OCI-LY1 (cell line): ENCODE data around the gene CD58.

Experiments
- H2AFZ ChIP-seq: fragments of 200-600 bp; sonication (generic), shearing (Covaris generic); 2 replicates; pipeline ENCODE4 v1.6.0; 2014; ENCODE audit warnings: antibody characterized with exemption, mild to moderate bottlenecking, low read length
- H3F3A ChIP-seq: fragments of 200-600 bp; sonication (generic), shearing (Covaris generic); 2 replicates; pipeline ENCODE4 v1.6.0; 2014; ENCODE audit warnings: mild to moderate bottlenecking, antibody characterized with exemption, low read length, moderate library complexity; ENCODE audit not compliant: insufficient read depth
- H3K27ac ChIP-seq: fragments of 200-600 bp; sonication (generic); 2 replicates; pipeline ENCODE4 v1.5.1; 2014; ENCODE audit warnings: low read length, mixed run types, mild to moderate bottlenecking, low read depth; ENCODE audit not compliant: poor library complexity, severe bottlenecking
- H3K27me3 ChIP-seq: fragments of 200-600 bp; sonication (generic); 2 replicates; pipeline ENCODE4 v1.6.0; 2014; ENCODE audit warnings: antibody characterized with exemption, mild to moderate bottlenecking, low read length, moderate library complexity; ENCODE audit not compliant: insufficient read depth
- H3K36me3 ChIP-seq: fragments of 200-600 bp; sonication (generic); 2 replicates; pipeline ENCODE4 v1.6.1; 2014; ENCODE audit warnings: mild to moderate bottlenecking, antibody characterized with exemption, low read length, moderate library complexity, mixed read lengths; ENCODE audit not compliant: insufficient read depth
- H3K4me1 ChIP-seq: fragments of 200-600 bp; sonication (generic); 2 replicates; pipeline ENCODE4 v1.5.1; 2014; ENCODE audit warnings: mild to moderate bottlenecking, low read length, moderate library complexity; ENCODE audit not compliant: insufficient read depth, severe bottlenecking
- H3K4me2 ChIP-seq: fragments of 200-600 bp; sonication (generic), shearing (Covaris generic); 2 replicates; pipeline ENCODE4 v1.6.1; 2014; ENCODE audit warnings: low read length
- H3K4me3 ChIP-seq: fragments of 200-600 bp; sonication (generic); 2 replicates; pipeline ENCODE4 v1.5.1; 2014; ENCODE audit warnings: low read length, low read depth, mild to moderate bottlenecking, mixed read lengths; ENCODE audit not compliant: poor library complexity, severe bottlenecking
- H3K79me2 ChIP-seq: fragments of 200-600 bp; shearing (Covaris generic); 2 replicates; pipeline ENCODE4 v1.6.1; 2016; ENCODE audit warnings: mixed run types, low read length, mixed read lengths; ENCODE audit not compliant: insufficient read depth
- H3K9ac ChIP-seq: fragments of 200-600 bp; sonication (generic), shearing (Covaris generic); 2 replicates; pipeline ENCODE4 v1.6.1; 2014; ENCODE audit warnings: mild to moderate bottlenecking, low read length, mixed read lengths
- H3K9me2 ChIP-seq: fragments of 200-600 bp; sonication (generic), shearing (Covaris generic); 2 replicates; pipeline ENCODE4 v1.6.1; 2014; ENCODE audit warnings: low read depth, mild to moderate bottlenecking, low read length, mixed read lengths
- H3K9me3 ChIP-seq: fragments of 200-600 bp; shearing (Covaris generic); 2 replicates; pipeline ENCODE4 v1.6.1; 2014; ENCODE audit warnings: low read length, mixed read lengths
- H4K20me1 ChIP-seq: fragments of 200-600 bp; sonication (generic), shearing (Covaris generic); 2 replicates; pipeline ENCODE4 v1.6.0; 2016; ENCODE audit warnings: mild to moderate bottlenecking, low read length; ENCODE audit not compliant: insufficient read depth
- EZH2 ChIP-seq: fragments of 200-600 bp; sonication (generic), shearing (Covaris generic); IDR thresholded peaks from 2 replicates; pipeline ENCODE4 v1.8.0; 2017; ENCODE audit warnings: borderline replicate concordance, mixed run types, mild to moderate bottlenecking, antibody characterized with exemption, low read length, moderate library complexity, mixed read lengths
- TF ChIP-seq, protein P1 (sequence below): fragments of 200-600 bp; sonication (generic), shearing (Covaris generic); IDR thresholded peaks from 2 replicates; pipeline ENCODE4 v1.5.1; 2017; ENCODE audit warnings: mild to moderate bottlenecking, antibody characterized with exemption, low read length, moderate library complexity, mixed read lengths

CD58 gene

DNA sequence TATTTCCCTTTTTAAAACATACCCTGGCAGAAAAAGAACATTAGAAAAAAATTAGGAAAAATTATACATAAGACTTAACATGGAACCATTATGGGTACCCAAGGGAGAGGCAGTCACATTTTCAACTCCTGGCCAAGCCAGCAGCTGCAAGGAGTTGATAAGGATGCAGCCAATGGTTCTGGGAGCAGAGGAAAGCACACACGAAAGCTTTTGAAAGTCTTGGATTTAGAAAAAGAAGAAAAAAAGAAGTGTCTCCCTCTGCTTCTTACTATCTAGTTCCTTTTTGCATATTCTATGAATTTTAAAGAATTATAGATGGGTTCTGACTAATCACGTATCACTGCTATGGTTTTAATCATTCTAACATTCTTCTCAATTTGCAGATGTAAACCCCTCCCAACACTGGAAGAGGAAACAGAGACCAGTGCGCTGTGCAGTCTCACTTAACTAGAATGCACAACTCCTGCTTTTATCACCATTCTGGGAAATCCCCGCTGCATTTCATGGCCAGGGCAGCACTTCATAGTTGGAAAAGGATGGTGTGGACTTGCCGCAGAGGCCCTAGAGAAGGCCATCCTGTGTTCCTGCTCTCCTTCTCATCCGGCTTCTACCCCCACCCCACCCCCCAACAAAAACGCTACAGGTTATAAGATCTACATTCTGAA lies 2.7 kb upstream of the CD58 start:
- Histone ChIP-seq H3K9ac (no peak overlapping the region), H3K9me3 (no peaks in the 10 kb centered on the region), H3K36me3 (no peaks in the 10 kb centered on the region), H3K27ac (no peak overlapping the region), H3K27me3 (no peaks in the 10 kb centered on the region), H3K4me3 (no peak overlapping the region), H2AFZ (no peak overlapping the region), H3K4me2 (no peak overlapping the region), H3F3A (no peaks in the 10 kb centered on the region), H3K4me1 (peaks cover 9% of the 10 kb centered on the region), H3K9me2 (no peaks in the 10 kb centered on the region), H4K20me1 (no peaks in the 10 kb centered on the region), H3K79me2 (no peaks in the 10 kb centered on the region)
- no peak for TF ChIP-seq EZH2
- TF ChIP-seq, protein P1, sequence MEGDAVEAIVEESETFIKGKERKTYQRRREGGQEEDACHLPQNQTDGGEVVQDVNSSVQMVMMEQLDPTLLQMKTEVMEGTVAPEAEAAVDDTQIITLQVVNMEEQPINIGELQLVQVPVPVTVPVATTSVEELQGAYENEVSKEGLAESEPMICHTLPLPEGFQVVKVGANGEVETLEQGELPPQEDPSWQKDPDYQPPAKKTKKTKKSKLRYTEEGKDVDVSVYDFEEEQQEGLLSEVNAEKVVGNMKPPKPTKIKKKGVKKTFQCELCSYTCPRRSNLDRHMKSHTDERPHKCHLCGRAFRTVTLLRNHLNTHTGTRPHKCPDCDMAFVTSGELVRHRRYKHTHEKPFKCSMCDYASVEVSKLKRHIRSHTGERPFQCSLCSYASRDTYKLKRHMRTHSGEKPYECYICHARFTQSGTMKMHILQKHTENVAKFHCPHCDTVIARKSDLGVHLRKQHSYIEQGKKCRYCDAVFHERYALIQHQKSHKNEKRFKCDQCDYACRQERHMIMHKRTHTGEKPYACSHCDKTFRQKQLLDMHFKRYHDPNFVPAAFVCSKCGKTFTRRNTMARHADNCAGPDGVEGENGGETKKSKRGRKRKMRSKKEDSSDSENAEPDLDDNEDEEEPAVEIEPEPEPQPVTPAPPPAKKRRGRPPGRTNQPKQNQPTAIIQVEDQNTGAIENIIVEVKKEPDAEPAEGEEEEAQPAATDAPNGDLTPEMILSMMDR = no peak

DNA sequence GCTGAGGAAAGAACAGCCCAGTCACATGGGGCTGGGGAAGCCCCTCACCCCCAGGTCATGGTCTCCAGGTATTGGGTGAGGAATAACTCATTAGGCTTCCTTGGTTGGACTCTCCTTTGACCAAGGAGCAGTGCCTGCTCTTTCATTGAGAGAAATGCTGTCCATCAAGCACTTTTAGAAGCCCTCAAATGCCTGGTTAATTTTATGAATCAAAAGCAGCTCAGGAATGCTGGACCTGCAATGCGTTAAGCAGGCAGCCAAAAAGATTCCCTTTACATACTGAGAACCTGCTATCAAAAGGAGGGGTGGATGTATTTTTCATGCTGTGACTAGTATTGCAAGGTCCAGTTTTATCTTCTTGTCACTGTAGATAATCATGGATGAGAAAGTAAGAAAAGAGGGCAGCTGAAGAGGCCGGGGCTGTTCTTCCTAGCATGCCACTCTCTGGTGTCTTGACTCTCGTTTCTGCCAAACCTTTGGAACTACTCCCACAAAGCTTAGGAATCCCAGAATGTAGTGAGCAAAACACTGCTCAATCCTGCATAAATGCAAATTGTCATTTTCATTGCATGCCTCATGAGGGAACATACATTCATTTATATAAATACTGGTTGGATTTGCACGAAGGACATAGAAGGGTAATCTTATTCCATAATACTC lies 2.1 kb upstream of the CD58 start:
- no peaks in the 10 kb centered on the region for H3K9me2 ChIP-seq
- no peak overlapping the region for H3K4me3 ChIP-seq
- H3F3A ChIP-seq = no peaks in the 10 kb centered on the region
- no peaks in the 10 kb centered on the region for H3K36me3 ChIP-seq
- H3K27me3 ChIP-seq = no peaks in the 10 kb centered on the region
- no peak for TF ChIP-seq EZH2
- TF ChIP-seq, protein P1 = no peak
- H3K4me1 ChIP-seq = peaks cover 9% of the 10 kb centered on the region
- no peaks in the 10 kb centered on the region for H3K9me3 ChIP-seq
- no peak overlapping the region for H3K9ac ChIP-seq
- no peaks in the 10 kb centered on the region for H4K20me1 ChIP-seq
- H2AFZ ChIP-seq = no peak overlapping the region
- no peak overlapping the region for H3K27ac ChIP-seq
- no peak overlapping the region for H3K4me2 ChIP-seq
- no peaks in the 10 kb centered on the region for H3K79me2 ChIP-seq

DNA sequence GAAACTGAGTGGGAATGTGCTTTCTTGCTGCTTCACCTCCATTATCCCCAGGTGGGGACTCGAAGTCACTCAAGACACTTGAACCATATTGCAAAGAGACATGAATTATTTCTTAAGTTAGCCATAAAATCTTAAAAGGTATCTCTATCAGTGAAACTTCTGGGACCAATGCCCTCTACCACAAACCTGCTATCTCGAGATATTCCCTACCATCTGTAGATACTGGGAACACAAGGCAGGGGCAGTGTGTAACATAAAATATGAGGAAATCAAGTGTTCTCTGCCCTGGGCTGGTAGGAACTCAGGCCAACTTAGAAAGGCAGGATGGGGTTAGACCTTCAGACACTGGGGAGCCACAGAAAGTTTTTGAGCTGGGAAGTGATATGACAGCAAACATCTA lies 1.3 kb upstream of the CD58 start:
- H3K9me3 ChIP-seq = no peaks in the 10 kb centered on the region
- no peak overlapping the region for H2AFZ ChIP-seq
- H3K79me2 ChIP-seq = no peaks in the 10 kb centered on the region
- H3K9ac ChIP-seq = no peak overlapping the region
- no peaks in the 10 kb centered on the region for H3K36me3 ChIP-seq
- H3K27me3 ChIP-seq = no peaks in the 10 kb centered on the region
- peaks cover 9% of the 10 kb centered on the region for H3K4me1 ChIP-seq
- no peaks in the 10 kb centered on the region for H3K9me2 ChIP-seq
- no peak for TF ChIP-seq EZH2
- TF ChIP-seq, protein P1 = no peak
- no peak overlapping the region for H3K4me2 ChIP-seq
- H3F3A ChIP-seq = no peaks in the 10 kb centered on the region
- no peak overlapping the region for H3K4me3 ChIP-seq
- no peaks in the 10 kb centered on the region for H4K20me1 ChIP-seq
- H3K27ac ChIP-seq = no peak overlapping the region
